CD4-positive, alpha-beta T cell treated with Interferon gamma for 1 hour (primary cell): Measurements from ENCODE around the gene SBK1.

ENCODE experiments used
- DNase-seq: peaks from one replicate; pipeline ENCODE4 v3.0.0-alpha.2; 2020

The SBK1 gene

GRCh38 chr16:28283173-28283572 is 9.2 kb upstream of the SBK1 start:
- no peak for DNase-seq

GRCh38 chr16:28283798-28284577 is 8.3 kb upstream of the SBK1 start:
- no peak for DNase-seq

- no peak for DNase-seq
These were observed 6.7 kb upstream of the SBK1 start for GRCh38 chr16:28285649-28286048.

- DNase-seq = no peak
These were observed 4.2 kb upstream of the SBK1 start for GRCh38 chr16:28288114-28288513.

GRCh38 chr16:28289048-28289447 is 3.3 kb upstream of the SBK1 start:
- DNase-seq = no peak

GRCh38 chr16:28289939-28290858 is 2.1 kb upstream of the SBK1 start:
- DNase-seq = no peak

GRCh38 chr16:28290859-28291254 is 1.5 kb upstream of the SBK1 start:
- DNase-seq = no peak

GRCh38 chr16:28292731-28293600 is 641 bp downstream of the SBK1 start:
- DNase-seq = peak; percentile 17

GRCh38 chr16:28293601-28293960 is 1.3 kb downstream of the SBK1 start:
- no peak for DNase-seq

- no peak for DNase-seq
These were observed 1.9 kb downstream of the SBK1 start for GRCh38 chr16:28294201-28294600.

GRCh38 chr16:28295276-28295675 is 3.0 kb downstream of the SBK1 start:
- DNase-seq = no peak

GRCh38 chr16:28297308-28297707 is 5.0 kb downstream of the SBK1 start:
- DNase-seq = no peak

- DNase-seq = no peak
These were observed 5.6 kb downstream of the SBK1 start for GRCh38 chr16:28297784-28298510.

- DNase-seq = no peak
These were observed 6.2 kb downstream of the SBK1 start for GRCh38 chr16:28298511-28298878.

GRCh38 chr16:28300327-28300726 is 8.0 kb downstream of the SBK1 start:
- no peak for DNase-seq

GRCh38 chr16:28301154-28301553 is 8.8 kb downstream of the SBK1 start:
- no peak for DNase-seq

- no peak for DNase-seq
These were observed 9.3 kb downstream of the SBK1 start for GRCh38 chr16:28301620-28302019.

GRCh38 chr16:28303132-28303531 is 10.8 kb downstream of the SBK1 start:
- no peak for DNase-seq

GRCh38 chr16:28304214-28304613 is 11.9 kb downstream of the SBK1 start:
- no peak for DNase-seq

- no peak for DNase-seq
These were observed 15.6 kb downstream of the SBK1 start for GRCh38 chr16:28307936-28308335.

GRCh38 chr16:28308794-28309584 is 16.7 kb downstream of the SBK1 start:
- DNase-seq = no peak
